CD4-positive, alpha-beta T cell treated with Interleukin-12 subunit alpha and Interleukin-12 subunit beta, for 1 hour (primary cell): ENCODE results near the gene LRP3.
"Not testable (repeated sequence)": the region's sequence is repeated elsewhere in the genome, so short reads cannot be mapped to it uniquely, and the experiment has no call there.

Experiments used
- DNase-seq: peaks from one replicate; pipeline ENCODE4 v3.0.0-alpha.2; 2020

Gene LRP3

DNA sequence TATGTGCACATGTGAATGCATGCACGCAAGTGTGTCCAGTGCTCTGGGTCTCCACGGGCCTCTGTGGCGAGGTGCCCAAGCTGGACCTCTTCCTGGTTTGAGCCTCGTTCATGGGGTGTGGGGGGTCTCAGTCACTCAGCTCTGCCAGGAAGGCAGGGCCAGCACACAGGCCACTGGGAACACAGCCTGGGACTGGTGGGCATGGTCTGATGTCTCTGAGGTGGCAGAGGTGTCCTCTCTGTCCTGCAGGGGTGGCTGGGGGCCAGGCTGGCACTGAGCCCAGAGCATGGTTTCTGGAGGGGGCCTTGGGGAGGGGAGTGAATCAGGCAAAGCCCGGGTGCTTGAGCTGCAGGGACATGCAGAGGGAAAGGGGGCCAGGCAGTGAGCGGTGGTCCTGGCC lies 9.4 kb downstream of the LRP3 start:
- DNase-seq = no peak

DNA sequence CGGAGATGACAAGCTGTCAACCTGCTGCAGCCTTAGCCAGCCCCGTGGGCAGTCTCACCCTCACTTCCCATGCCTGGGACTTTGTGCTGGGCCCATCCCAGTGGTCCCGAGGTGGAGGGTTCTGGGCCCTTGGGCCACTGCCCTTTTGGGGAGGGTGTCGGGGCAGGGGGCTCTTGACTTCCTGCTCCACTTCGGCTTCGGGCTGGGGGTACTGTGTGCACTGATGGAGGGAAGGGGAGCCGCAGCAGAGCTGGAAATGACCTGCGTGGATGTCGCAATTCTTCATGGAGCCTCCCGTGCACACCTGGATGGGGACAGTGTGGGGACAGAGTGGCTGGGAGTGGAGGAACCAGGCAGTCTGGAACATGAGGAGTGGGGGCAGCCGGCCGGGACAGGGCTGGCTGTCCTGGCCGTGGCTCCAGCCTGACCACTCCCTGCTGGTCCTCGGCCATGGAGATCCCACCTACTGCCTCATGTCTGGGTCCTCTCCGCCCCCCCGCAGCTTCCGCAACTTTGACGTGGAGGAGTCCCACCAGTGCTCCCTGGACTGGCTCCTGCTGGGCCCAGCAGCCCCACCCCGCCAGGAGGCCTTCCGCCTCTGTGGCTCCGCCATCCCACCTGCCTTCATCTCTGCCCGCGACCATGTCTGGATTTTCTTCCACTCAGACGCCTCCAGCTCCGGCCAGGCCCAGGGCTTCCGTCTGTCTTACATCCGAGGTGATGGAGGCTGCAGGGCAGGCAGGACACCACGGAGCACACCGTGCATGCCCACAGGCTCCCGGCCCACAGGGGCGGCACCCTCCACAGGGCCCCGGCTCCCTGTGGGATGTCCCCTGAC lies 10.2 kb downstream of the LRP3 start:
- no peak for DNase-seq

- no peak for DNase-seq
Observed at GRCh38 chr19:33205110-33205509, 11.0 kb downstream of the LRP3 start.

DNA sequence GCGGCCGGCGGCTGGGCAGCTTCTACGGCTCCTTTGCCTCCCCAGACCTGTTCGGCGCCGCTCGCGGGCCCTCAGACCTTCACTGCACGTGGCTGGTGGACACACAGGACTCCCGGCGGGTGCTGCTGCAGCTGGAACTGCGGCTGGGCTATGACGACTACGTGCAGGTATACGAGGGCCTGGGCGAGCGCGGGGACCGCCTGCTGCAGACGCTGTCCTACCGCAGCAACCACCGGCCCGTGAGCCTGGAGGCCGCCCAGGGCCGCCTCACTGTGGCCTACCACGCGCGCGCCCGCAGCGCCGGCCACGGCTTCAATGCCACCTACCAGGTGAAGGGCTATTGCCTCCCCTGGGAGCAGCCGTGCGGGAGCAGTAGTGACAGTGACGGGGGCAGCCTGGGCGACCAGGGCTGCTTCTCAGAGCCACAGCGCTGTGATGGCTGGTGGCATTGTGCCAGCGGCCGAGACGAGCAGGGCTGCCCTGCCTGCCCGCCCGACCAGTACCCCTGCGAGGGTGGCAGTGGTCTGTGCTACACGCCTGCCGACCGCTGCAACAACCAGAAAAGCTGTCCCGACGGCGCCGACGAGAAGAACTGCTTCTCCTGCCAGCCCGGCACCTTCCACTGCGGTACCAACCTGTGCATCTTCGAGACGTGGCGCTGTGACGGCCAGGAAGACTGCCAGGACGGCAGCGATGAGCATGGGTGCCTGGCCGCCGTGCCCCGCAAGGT lies 11.6 kb downstream of the LRP3 start:
- no peak for DNase-seq

GRCh38 chr19:33206261-33207039 lies 12.3 kb downstream of the LRP3 start:
- DNase-seq = no peak

DNA sequence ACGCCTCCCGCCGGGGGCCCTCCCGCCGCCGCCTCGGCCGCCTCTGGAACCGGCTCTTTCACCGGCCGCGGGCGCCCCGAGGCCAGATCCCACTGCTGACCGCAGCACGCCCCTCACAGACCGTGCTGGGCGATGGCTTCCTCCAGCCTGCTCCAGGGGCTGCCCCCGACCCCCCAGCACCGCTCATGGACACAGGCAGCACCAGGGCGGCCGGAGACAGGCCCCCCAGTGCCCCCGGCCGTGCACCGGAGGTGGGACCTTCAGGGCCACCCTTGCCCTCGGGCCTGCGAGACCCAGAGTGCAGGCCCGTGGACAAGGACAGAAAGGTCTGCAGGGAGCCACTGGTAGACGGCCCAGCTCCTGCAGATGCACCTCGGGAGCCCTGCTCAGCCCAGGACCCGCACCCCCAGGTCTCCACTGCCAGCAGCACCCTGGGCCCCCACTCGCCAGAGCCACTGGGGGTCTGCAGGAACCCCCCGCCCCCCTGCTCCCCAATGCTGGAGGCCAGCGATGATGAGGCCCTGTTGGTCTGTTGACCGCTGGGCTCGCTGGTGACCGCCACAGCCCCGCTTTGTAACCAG lies 13.0 kb downstream of the LRP3 start:
- no peak for DNase-seq

- DNase-seq = no peak
Observed at GRCh38 chr19:33207903-33208302, 13.8 kb downstream of the LRP3 start.

GRCh38 chr19:33208371-33208895 lies 14.3 kb downstream of the LRP3 start:
- DNase-seq = no peak

- DNase-seq = no peak
Observed at GRCh38 chr19:33208904-33209849, 15.0 kb downstream of the LRP3 start.

DNA sequence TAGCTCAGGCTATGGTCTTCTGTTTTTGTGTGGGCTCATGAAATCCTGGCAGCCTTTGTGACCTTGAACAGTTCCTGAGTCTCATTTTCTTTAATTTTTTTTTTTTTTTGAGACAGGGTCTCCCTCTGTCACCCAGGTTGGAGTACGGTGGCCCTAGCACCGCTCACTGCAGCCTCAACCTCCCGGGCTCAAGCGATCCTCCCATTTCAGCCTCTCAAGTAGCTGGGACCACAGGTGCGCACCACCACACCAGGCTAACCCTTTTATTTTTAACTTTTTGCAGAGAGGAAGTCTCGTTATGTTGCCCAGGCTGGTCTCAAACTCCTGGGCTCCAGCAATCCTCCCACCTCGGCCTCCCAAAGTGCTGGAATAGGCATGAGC lies 15.7 kb downstream of the LRP3 start:
- not testable (repeated sequence) for DNase-seq

GRCh38 chr19:33210266-33210940 lies 16.3 kb downstream of the LRP3 start:
- DNase-seq = no peak

GRCh38 chr19:33211794-33212435 lies 17.8 kb downstream of the LRP3 start:
- DNase-seq = no peak

DNA sequence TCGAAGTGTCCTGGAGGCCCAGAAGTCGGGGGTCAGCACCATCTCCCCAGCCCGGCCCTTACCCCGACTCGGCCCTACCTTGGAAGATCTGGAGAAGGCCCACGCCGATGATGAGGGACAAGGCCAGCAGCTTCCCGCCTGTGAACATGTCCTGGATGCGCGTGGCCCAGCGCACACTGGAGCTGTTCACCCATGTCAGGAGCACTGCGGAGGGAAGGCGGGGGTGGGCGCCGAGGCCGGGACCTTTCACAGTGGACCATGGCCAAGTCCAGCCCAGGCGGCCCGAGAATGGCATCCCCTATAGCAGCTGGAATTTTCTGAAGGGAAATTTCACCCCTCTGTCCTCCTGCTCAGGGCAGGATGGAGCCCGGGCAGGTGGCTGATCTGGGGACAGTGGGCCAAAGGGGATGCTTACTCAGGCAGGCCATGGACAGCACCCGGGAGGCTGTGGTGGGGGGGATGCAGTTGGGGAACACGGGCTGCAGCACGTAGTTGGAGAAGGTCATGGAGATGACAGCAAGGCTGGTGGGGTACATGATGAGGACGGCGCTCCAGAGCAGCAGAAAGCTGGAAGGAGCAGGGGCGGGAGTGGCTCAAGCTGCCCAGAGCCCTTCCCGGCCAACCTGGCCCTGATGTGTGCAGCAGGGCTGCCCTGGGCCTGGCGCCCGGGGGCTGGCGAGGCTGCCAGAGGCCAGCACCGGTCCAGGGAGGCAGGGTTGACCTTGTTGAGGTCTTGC lies 18.5 kb downstream of the LRP3 start:
- DNase-seq = no peak

GRCh38 chr19:33214596-33214995 lies 20.5 kb downstream of the LRP3 start:
- no peak for DNase-seq

- no peak for DNase-seq
Observed at GRCh38 chr19:33215438-33216197, 21.5 kb downstream of the LRP3 start.

GRCh38 chr19:33216198-33216830 lies 22.2 kb downstream of the LRP3 start:
- DNase-seq = no peak

GRCh38 chr19:33217881-33218280 lies 23.8 kb downstream of the LRP3 start:
- DNase-seq = no peak

DNA sequence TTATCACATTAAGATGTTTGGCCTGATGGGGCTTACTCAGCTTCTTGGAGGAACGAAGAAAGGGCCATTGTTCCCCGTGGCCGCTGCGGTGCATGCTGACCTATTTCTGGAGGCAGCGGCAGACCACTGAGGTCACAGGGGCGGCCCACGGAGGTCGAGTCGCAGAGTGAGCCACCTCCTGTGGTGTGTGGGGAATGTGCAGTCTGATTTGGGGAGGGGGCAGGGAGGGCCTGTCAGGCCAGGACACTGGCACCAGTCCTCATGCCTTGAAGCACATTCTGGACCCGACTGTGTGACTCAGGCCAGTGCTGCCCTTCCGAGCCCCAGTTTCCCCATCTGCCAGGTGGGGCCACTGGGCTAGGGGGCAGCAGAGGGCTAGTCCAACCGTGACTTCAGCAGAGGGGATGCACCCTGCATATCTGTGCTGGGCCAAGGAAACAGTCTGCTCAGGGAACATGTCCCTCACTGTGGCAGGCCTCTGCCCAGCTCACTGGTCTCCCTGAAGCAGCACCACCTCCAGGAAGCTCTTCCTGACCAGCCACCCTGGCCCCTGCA lies 25.2 kb downstream of the LRP3 start:
- no peak for DNase-seq
